ENCODE data around the gene CCND1. TPM values are rescaled to one million over a fixed set of nuclear protein-coding genes. Genes with fewer than 3 reads are reported as not detected.

The CCND1 gene
- total and polyA plus RNA-seq, 2 of the 8 experiments (the other 6 are each of a cell fraction or from before 2014, with no cell fraction given): 64.5 to 170 TPM

DNA sequence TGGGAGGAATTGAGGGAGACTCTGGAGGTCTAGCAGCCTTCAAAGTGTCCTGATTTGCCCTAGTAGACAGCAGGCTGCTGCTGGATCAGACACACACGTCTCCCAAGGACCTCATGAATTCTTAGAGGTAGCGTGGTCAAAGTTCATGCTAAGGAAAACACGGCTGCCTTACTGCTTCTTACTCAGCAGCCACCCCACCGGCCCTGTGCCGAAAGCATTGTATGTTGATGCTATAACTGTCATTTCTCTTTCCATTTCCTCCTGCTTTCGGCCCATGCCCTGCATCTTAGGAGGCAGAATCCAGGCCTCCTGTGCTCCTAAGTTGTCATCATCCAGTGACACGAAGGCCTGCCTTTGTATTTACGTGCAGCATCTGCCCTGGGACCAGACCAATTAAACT is 10.5 kb upstream of the CCND1 start:
- peaks cover 0 to 4% (median 2%) of the 10 kb centered on the region in 4 experiments; a peak in 3 of 7 replicates for H3K4me1 ChIP-seq (replicated peaks in 1 of 4; ENCODE audit: control insufficient read depth in 3 of 4, insufficient read depth in 4 of 4, low read length in 3 of 4)
- no peak for FAIRE-seq
- H2BK120ac ChIP-seq (replicated peaks; ENCODE audit: low read depth, low read length): no peak overlapping the region
- H3K18ac ChIP-seq (ENCODE audit: extremely low read depth, low read length): no peak overlapping the region
- H2BK15ac ChIP-seq (ENCODE audit: low read length): no peak overlapping the region
- TF ChIP-seq JUND (IDR thresholded peaks at IDR 0.05; ENCODE audit: low read length) (no peak), SP1 (IDR thresholded peaks at IDR 0.05; ENCODE audit: low read depth, low read length) (no peak), HDAC2 (IDR thresholded peaks at IDR 0.05; ENCODE audit: borderline replicate concordance in 1 of 2, low read depth in 2 of 2, low read length in 2 of 2) (no peak), KDM5A (IDR thresholded peaks at IDR 0.05; ENCODE audit: low read length) (no peak)
- no peak overlapping the region for H3K23ac ChIP-seq (ENCODE audit: insufficient read length)
- H2BK5ac ChIP-seq (ENCODE audit: low read depth, low read length): no peak overlapping the region
- CTCF ChIA-PET (ENCODE audit: partially characterized antibody): no interaction called here
- H3K9ac ChIP-seq (replicated peaks in 1 of 4; ENCODE audit: extremely low read depth in 1 of 4, low read depth in 3 of 4, low read length in 3 of 4): no peak overlapping the region
- H3K36me3 ChIP-seq (ENCODE audit: control insufficient read depth in 2 of 4, insufficient read depth in 4 of 4, low read length in 3 of 4): no peaks in the 10 kb centered on the region
- no peaks in the 10 kb centered on the region for H3K79me1 ChIP-seq (ENCODE audit: low read depth, low read length)
- no peak overlapping the region for H2AFZ ChIP-seq (ENCODE audit: low read length)
- no peak overlapping the region for H2BK20ac ChIP-seq (ENCODE audit: low read length)
- H4K5ac ChIP-seq (ENCODE audit: insufficient read length, low read depth, low read length): no peak overlapping the region
- 90% methylated on average over 8 of the region's 8 CpGs; no CpG with 5 or more reads in 1 of the 2 experiments for WGBS, 2 experiments (ENCODE audit: extremely low coverage in 1 of 2, insufficient coverage in 1 of 2, insufficient read length in 1 of 2, insufficient replicate concordance in 2 of 2, low coverage in 1 of 2, low lambda C conversion rate in 2 of 2, missing lambda C conversion rate in 1 of 2)
- H4K20me1 ChIP-seq (replicated peaks in 1 of 2; ENCODE audit: control insufficient read depth in 1 of 2, insufficient read depth in 2 of 2, low read length in 2 of 2): no peaks in the 10 kb centered on the region
- H4K91ac ChIP-seq (replicated peaks; ENCODE audit: insufficient read length, low read length): no peak overlapping the region
- peaks cover 16 to 17% of the 10 kb centered on the region in 2 experiments for H3K9me3 ChIP-seq (ENCODE audit: insufficient read depth in 2 of 2, low read depth in 1 of 2, low read length in 1 of 2)
- peaks cover 0 to 4% (median 3%) of the 10 kb centered on the region in 4 experiments; a peak in 3 of 7 replicates for H3K27me3 ChIP-seq (replicated peaks in 1 of 4; ENCODE audit: control insufficient read depth in 3 of 4, extremely low read depth in 1 of 4, insufficient read depth in 3 of 4, low read length in 3 of 4)
- H3K56ac ChIP-seq (replicated peaks; ENCODE audit: insufficient read length, low read depth, low read length): no peak overlapping the region
- H3K79me2 ChIP-seq (ENCODE audit: control insufficient read depth in 1 of 2, insufficient read depth in 2 of 2, low read length in 2 of 2): no peaks in the 10 kb centered on the region
- no peak overlapping the region for H3K14ac ChIP-seq (ENCODE audit: insufficient read length)
- POLR2A ChIA-PET (ENCODE audit: partially characterized antibody): no interaction called here
- H3K4me3 ChIP-seq (ENCODE audit: extremely low read depth in 1 of 4, insufficient read depth in 2 of 4, low read depth in 3 of 4, low read length in 4 of 4): no peak overlapping the region
- no peak overlapping the region for H4K8ac ChIP-seq (ENCODE audit: extremely low read depth, insufficient read depth, low read length)
- no peak overlapping the region for H3K4me2 ChIP-seq (ENCODE audit: insufficient read depth in 1 of 2, low read depth in 2 of 2, low read length in 2 of 2)
- H3K27ac ChIP-seq (ENCODE audit: low read depth, low read length): no peak overlapping the region
- H3K23me2 ChIP-seq (ENCODE audit: low read depth, low read length): 0 out of 2 replicates have a peak, but pooled peaks cover 1% of the 10 kb centered on the region
- H3K4ac ChIP-seq (replicated peaks; ENCODE audit: insufficient read length, low read depth, low read length): no peak overlapping the region
- H2BK12ac ChIP-seq (ENCODE audit: low read depth, low read length): no peak overlapping the region
- no peak overlapping the region for H2AK5ac ChIP-seq (ENCODE audit: low read depth, low read length)
- DNase-seq (ENCODE audit: low read depth in 1 of 2, low spot score in 2 of 2): no peak

All from H1 (cell line).